Prostate gland (tissue), 2 donors: ENCODE measurements around the gene DNAAF5. TPM values are rescaled to one million over a fixed set of nuclear protein-coding genes. Genes with fewer than 3 reads are reported as not detected.
A peak's percentile ranks its signal among the peaks of the same experiment; 100 is the strongest.

Experiments used
- DNase-seq: peaks from one replicate; pipeline ENCODE4 v3.0.0-alpha.2; 2019; ENCODE audit warnings: low spot score
- H3K27ac ChIP-seq, 2 donors: fragments of 200-600 bp; sonication (generic); 2 replicates each; pipeline ENCODE4 v1.5.1; 2017 to 2019
- H3K27me3 ChIP-seq: fragments of 200-600 bp; sonication (generic); replicated peaks from 2 replicates; pipeline ENCODE4 v1.5.1; 2019; ENCODE audit not compliant: insufficient read depth
- H3K36me3 ChIP-seq, 2 donors: fragments of 200-600 bp; sonication (generic); 1 replicate in 1 of 2; 2 replicates in 1 of 2; pipeline versions ENCODE4 v1.5.1 to v1.8.1; 2017 to 2019
- H3K4me1 ChIP-seq: fragments of 200-600 bp; sonication (generic); replicated peaks from 2 replicates; pipeline ENCODE4 v1.5.1; 2019
- H3K4me3 ChIP-seq, 2 donors: fragments of 200-600 bp; sonication (generic); 2 replicates each; pipeline ENCODE4 v1.5.1; 2017 to 2019
- H3K9me3 ChIP-seq: fragments of 200-600 bp; sonication (generic); 2 replicates; pipeline ENCODE4 v1.5.1; 2017
- POLR2A ChIP-seq: fragments of 450-650 bp; IDR thresholded peaks from one replicate; pipeline ENCODE4 v1.6.1; 2016; ENCODE audit warnings: antibody characterized with exemption, mild to moderate bottlenecking
- POLR2AphosphoS5 ChIP-seq: sonication (generic); formaldehyde crosslinking; IDR thresholded peaks from one replicate; pipeline ENCODE4 v1.6.1; 2017; ENCODE audit warnings: antibody characterized with exemption
- WGBS: methylation state at CpG from one replicate; pipeline ENCODE4 v1.1.5; 2018; 5-methylcytosine and 5-hydroxymethylcytosine counted together
- intact Hi-C: fragments of 100-400 bp; cut with DNase I; formaldehyde crosslinking; loops from one replicate; pipeline ENCODE4 v1.14.2; 2022
- total RNA-seq, 2 donors: library from RNA; depleted of rRNA; stranded (reverse); fragments of >200 nt; gene quantifications; one replicate each; pipeline ENCODE4 v1.1.0, GENCODE V29; 2016
- TF ChIP-seq, protein P1 (sequence below), 4 experiments: fragments of 200-600 bp in 2 of 4; fragments of 450-650 bp in 2 of 4; sonication (generic) in 2 of 4; IDR thresholded peaks; 1 replicate in 3 of 4; 2 replicates in 1 of 4; pipeline ENCODE4 v1.5.1; 2016 to 2019; ENCODE audit warnings: antibody characterized with exemption in 4 of 4, mild to moderate bottlenecking in 2 of 4, moderate library complexity in 2 of 4

The DNAAF5 gene
- total RNA-seq, 2 donors from 2014 or later = 30.8 to 52.0 TPM

DNA sequence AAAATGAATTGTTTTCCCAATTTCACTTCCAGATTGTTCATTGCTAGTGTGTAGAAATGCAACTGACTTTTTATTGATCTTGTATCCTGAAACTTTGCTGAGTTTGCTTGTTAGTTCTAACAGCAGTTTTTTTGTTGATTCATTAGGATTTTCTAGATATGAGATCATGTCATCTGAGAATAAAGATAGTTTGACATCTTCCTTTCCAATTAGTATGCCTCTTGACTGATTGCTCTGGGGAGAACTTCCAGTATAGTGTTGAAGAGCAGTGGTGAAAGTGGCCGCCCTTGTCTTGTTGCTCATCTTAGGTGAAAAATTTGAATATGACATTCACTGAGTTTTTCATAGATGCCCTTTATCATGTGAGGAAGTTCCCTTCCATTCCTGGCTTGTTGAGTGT is 93.8 kb downstream of the DNAAF5 start:
- no peak for DNase-seq
- Histone ChIP-seq H3K27ac (no peak overlapping the region), H3K4me3 (no peak overlapping the region), H3K4me1 (no peaks in the 10 kb centered on the region), H3K27me3 (no peaks in the 10 kb centered on the region), H3K9me3 (no peaks in the 10 kb centered on the region), H3K36me3 (no peaks in the 10 kb centered on the region)
- TF ChIP-seq, protein P1, sequence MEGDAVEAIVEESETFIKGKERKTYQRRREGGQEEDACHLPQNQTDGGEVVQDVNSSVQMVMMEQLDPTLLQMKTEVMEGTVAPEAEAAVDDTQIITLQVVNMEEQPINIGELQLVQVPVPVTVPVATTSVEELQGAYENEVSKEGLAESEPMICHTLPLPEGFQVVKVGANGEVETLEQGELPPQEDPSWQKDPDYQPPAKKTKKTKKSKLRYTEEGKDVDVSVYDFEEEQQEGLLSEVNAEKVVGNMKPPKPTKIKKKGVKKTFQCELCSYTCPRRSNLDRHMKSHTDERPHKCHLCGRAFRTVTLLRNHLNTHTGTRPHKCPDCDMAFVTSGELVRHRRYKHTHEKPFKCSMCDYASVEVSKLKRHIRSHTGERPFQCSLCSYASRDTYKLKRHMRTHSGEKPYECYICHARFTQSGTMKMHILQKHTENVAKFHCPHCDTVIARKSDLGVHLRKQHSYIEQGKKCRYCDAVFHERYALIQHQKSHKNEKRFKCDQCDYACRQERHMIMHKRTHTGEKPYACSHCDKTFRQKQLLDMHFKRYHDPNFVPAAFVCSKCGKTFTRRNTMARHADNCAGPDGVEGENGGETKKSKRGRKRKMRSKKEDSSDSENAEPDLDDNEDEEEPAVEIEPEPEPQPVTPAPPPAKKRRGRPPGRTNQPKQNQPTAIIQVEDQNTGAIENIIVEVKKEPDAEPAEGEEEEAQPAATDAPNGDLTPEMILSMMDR (IDR thresholded peaks at IDR 0.05) = no peak
- no peak for TF ChIP-seq POLR2AphosphoS5
- intact Hi-C loops = no loop called here
- WGBS = 88% methylated on average over 1 of the region's 1 CpG

DNA sequence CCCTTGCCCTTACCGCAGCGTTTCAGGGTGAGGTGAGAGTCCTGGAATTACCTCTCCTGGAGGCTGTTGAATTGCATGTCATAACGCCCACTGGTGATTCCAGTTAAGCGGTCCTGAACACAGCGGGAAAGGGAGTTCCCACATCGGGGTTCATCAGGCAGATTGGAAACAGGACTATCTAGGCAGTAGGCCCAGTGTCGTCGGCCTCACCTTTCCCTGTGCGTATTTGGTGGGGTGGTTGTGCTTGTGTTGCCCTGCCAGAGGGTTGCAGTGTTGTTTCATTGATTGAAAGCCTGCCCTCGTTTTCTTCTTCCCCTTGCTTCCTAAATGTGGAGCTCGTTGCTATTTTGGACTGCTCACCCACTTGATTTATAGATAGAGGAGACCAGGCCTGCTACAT is 95.2 kb downstream of the DNAAF5 start:
- Histone ChIP-seq H3K4me1 (no peaks in the 10 kb centered on the region), H3K9me3 (no peaks in the 10 kb centered on the region), H3K4me3 (no peak overlapping the region), H3K27me3 (no peaks in the 10 kb centered on the region), H3K27ac (no peak overlapping the region), H3K36me3 (no peaks in the 10 kb centered on the region)
- DNase-seq = no peak
- WGBS = 57% methylated on average over 11 of the region's 11 CpGs
- TF ChIP-seq, protein P1 (IDR thresholded peaks at IDR 0.05) = no peak
- TF ChIP-seq POLR2AphosphoS5 (no peak), POLR2A (no peak)
- intact Hi-C loops = no loop called here

DNA sequence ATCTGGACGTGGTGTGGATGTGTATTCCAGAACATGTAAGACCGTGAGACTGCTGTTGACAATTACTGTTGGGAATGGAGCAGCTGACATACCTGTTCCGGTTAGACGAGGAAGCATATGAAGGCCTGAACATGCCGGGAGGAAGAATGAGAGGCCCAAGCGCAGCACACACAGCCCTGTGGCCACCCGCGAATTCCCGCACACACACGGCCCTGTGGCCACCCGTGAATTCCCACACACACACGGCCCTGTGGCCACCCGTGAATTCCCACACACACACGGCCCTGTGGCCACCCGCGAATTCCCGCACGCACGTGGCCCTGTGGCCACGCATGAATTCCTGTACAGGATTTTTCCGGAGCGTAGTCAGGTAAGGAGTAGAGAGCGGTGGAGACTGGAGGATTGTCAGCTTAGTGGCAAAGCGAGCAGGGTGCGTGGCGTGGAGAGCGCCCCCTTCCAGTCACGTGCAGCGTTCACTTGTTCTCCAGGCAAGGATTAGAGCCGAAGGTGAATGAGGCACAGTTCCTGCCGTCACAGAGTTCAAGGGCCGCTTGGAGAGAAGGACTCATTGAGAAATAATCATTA is 96.3 kb downstream of the DNAAF5 start:
- no peaks in the 10 kb centered on the region for H3K27me3 ChIP-seq
- H3K27ac ChIP-seq = no peak overlapping the region
- intact Hi-C loops = no loop called here
- 89% methylated on average over 32 of the region's 32 CpGs for WGBS
- TF ChIP-seq, protein P1 (IDR thresholded peaks at IDR 0.05) = no peak
- TF ChIP-seq POLR2AphosphoS5 (no peak), POLR2A (no peak)
- H3K4me3 ChIP-seq = no peak overlapping the region
- no peak for DNase-seq
- H3K36me3 ChIP-seq = no peaks in the 10 kb centered on the region
- no peaks in the 10 kb centered on the region for H3K4me1 ChIP-seq
- H3K9me3 ChIP-seq = no peaks in the 10 kb centered on the region

DNA sequence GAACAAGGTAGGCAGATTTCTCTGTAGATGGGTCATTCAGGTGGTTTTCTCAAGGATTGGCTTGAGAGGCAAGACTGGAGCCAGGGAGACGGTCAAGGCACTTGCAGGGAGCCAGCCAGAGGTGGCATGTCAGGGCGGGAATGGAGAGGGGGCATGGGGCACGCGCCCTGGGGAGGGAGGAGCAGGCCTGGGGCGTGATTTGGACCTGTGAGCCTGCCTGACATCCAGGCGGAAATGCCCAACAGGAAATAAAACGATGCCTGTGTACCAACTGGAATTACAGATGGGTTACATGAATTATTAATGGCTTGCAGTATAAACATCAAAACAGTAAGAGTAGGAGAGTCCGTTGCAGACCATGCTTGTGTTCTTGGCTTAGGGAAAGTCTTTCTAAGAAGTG is 97.2 kb downstream of the DNAAF5 start:
- H3K4me3 ChIP-seq = no peak overlapping the region
- no peaks in the 10 kb centered on the region for H3K36me3 ChIP-seq
- intact Hi-C loops = no loop called here
- DNase-seq = no peak
- H3K27me3 ChIP-seq = no peaks in the 10 kb centered on the region
- H3K27ac ChIP-seq = peak overlapping the region in 1 of 2 donors; percentile 3
- WGBS = 47% methylated on average over 8 of the region's 8 CpGs
- H3K4me1 ChIP-seq = no peaks in the 10 kb centered on the region
- TF ChIP-seq POLR2A = no peak
- TF ChIP-seq, protein P1 (IDR thresholded peaks at IDR 0.05) = no peak
- TF ChIP-seq POLR2AphosphoS5 = no peak
- no peaks in the 10 kb centered on the region for H3K9me3 ChIP-seq

- no peak for DNase-seq
- Histone ChIP-seq H3K9me3 (no peaks in the 10 kb centered on the region), H3K27me3 (no peaks in the 10 kb centered on the region), H3K36me3 (no peaks in the 10 kb centered on the region), H3K4me1 (no peaks in the 10 kb centered on the region), H3K27ac (peak overlapping the region in 1 of 2 donors; percentile 3), H3K4me3 (no peak overlapping the region)
- intact Hi-C loops = no loop called here
- TF ChIP-seq POLR2AphosphoS5 (no peak), POLR2A (no peak)
- TF ChIP-seq, protein P1 (IDR thresholded peaks at IDR 0.05) = no peak
- WGBS = 67% methylated on average over 7 of the region's 7 CpGs
These were observed 97.6 kb downstream of the DNAAF5 start for GRCh38 chr7:824081-824480.
